ENCODE results near the gene PRR18. TPM values are rescaled to one million over a fixed set of nuclear protein-coding genes. Genes with fewer than 3 reads are reported as not detected.

Gene PRR18
- total and polyA plus RNA-seq, 5 donors = 0.02 TPM; not detected in 4

DNA sequence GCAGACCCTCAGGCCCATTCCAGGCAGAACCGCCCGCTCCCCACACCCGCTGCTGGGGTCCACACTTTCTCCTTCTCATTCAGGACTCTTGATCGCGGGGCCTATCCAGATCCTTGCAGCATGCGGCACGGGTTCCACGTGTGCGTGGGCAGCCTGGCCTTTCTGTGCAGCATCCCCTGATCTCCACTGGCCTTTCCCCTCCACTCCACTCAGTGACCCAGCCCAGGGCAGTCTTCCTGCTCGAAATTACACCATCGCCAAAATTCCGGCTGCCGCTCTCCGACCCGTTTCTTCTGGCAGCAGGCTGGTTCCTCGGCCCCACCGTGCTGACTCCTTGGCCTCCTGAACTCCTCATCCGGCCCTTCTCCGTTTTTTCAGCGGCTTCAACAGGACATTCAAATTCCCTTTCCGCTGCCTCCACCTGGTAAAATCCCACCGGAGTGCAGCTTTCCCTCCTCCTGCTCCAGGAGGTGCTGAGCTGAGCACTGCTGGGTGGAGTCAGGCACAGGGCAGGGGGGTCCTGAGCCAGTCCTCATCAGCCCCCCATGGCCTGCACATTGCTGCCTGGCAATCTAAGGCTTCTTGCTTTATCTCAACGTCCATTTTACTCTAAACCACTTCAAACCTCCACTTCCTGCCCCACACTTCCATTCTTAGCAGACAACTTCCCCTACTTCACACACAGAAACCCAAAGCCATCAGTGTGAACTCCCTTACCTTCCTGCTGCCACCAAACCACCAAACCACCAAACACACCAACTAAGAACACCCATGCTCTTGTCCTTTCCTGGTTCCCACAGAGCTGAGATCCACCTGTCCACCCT lies 25.2 kb upstream of the PRR18 start:
- no peak overlapping the region for H3K27ac ChIP-seq (ENCODE audit: low read length)
- peak in 1 of 2 donors; percentile 12 for ATAC-seq
- intact Hi-C loops (cut with DNase I) = no loop called here

DNA sequence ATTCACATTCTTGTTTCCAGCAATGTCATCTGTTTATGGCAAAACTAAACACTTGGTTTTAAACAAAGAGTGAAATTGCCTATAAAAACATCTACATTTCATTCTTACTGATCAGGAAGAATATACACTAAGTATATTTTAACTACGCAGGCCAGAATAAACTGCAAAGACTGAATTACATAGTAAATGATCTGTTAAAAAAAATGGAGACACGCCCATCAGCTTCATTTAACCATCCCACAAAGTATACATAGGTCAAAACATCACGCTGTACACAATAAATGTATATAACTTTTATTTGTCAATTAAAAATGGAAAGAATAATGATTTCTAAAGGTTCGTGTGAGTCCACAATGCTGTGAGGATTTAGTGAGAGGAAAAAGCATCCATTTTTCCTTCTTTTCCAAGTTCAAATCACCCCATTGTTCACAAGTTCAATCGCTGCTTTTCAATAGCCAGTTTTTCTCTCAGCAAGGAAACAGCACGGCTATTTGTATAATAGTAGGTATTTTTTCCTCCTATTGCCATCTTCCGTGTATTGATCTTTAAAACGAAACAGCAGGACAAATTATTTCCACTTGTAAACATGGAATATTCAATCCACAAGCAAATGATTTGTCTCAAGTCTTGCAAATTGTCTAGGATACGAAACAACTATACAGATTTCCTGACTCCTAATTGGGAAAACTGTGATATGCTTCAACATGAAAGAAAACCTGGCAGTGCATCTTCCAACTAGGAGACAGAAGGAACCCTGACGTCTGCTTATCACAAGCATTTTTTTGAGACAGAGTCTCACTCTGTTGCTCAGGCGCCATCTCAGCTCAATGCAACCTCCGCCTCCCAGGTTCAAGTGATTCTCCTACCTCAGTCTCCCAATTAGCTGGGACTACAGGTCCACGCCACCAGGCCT lies 23.6 kb upstream of the PRR18 start:
- H3K4me3 ChIP-seq (ENCODE audit: low read length) = no peak overlapping the region
- intact Hi-C loops (cut with DNase I) = no loop called here
- ATAC-seq (no peak), DNase-seq (no peak)
- H3K4me1 ChIP-seq (ENCODE audit: control insufficient read depth, insufficient read depth, low read length) = no peaks in the 10 kb centered on the region
- H3K27ac ChIP-seq (ENCODE audit: low read length) = no peak overlapping the region
- no peaks in the 10 kb centered on the region for H3K9me3 ChIP-seq (ENCODE audit: control insufficient read depth, low read length)
- 81% methylated on average over 13 of the region's 13 CpGs for WGBS
- H3K27me3 ChIP-seq (ENCODE audit: control insufficient read depth, insufficient read depth) = no peaks in the 10 kb centered on the region

More for the DNA sequence above, 25.2 kb upstream of the PRR18 start:
- H3K4me1 ChIP-seq (ENCODE audit: control insufficient read depth, insufficient read depth, low read length) = no peaks in the 10 kb centered on the region
- DNase-seq = no peak
- WGBS = 84% methylated on average over 23 of the region's 23 CpGs
- no peak overlapping the region for H3K4me3 ChIP-seq (ENCODE audit: low read length)
- no peaks in the 10 kb centered on the region for H3K9me3 ChIP-seq (ENCODE audit: control insufficient read depth, low read length)
- no peaks in the 10 kb centered on the region for H3K27me3 ChIP-seq (ENCODE audit: control insufficient read depth, insufficient read depth)

DNA sequence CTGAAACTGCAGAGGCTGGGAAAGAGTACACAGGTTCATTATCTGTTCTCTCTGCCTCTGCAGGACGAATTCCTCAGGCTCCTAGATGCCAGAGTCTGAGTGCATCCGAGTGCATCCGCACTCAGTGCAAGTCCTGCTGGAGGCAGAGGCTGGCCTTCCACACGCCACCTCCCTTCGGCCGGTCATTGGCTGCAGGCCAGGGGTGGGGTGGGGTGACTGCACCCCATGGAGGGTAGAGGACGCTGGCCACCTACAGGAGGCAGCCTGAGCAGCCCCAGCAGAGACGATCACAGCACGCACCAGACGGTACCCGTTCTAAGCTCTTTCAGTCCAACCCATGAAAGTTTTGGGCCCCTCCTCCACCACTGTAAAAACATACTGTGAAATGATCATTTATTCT lies 22.4 kb upstream of the PRR18 start:
- peaks cover under 1% of the 10 kb centered on the region for H3K4me1 ChIP-seq (ENCODE audit: control insufficient read depth, insufficient read depth, low read length)
- DNase-seq (peak; percentile 71 to 84 (median 82)), ATAC-seq (peak; percentile 86 to 93)
- H3K27ac ChIP-seq (ENCODE audit: low read length) = no peak overlapping the region
- no peak overlapping the region for H3K4me3 ChIP-seq (ENCODE audit: low read length)
- 25% methylated on average over 11 of the region's 11 CpGs for WGBS
- H3K27me3 ChIP-seq (ENCODE audit: control insufficient read depth, insufficient read depth) = no peaks in the 10 kb centered on the region
- no peaks in the 10 kb centered on the region for H3K9me3 ChIP-seq (ENCODE audit: control insufficient read depth, low read length)
- intact Hi-C loops (cut with DNase I) = no loop called here

DNA sequence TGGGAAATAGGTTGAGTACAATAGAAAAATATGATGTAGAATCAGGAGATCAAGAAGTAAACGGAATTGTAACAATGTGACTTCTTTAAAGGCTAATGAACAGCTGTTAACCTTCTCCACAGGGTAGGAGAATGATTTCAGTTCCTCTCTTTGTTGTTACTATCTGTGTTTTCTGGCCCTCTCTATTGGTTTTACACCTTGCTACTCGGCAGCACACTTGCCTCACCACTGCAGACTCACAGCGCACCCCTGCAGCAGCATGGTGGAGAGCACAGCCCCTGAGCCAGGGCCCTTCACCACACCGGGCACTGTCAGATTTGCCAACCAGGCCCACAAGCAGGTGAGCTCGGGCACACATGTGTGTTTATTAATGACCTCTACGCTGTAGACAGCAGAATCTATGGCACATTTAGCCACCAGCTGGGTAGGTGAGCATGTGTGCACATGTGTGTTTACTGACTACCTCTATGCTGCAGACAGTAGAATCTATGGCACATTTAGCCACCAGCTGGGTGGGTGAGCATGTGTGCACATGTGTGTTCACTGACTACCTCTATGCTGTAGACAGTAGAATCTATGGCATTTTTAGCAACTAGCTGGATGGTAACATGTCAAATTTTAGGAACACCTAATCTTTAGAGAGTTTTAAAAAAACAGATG lies 17.3 kb upstream of the PRR18 start:
- H3K9me3 ChIP-seq (ENCODE audit: control insufficient read depth, low read length) = no peaks in the 10 kb centered on the region
- peaks cover 2% of the 10 kb centered on the region for H3K4me1 ChIP-seq (ENCODE audit: control insufficient read depth, insufficient read depth, low read length)
- no peaks in the 10 kb centered on the region for H3K27me3 ChIP-seq (ENCODE audit: control insufficient read depth, insufficient read depth)
- WGBS = 80% methylated on average over 6 of the region's 6 CpGs
- no peak overlapping the region for H3K27ac ChIP-seq (ENCODE audit: low read length)
- DNase-seq (no peak), ATAC-seq (no peak)
- H3K4me3 ChIP-seq (ENCODE audit: low read length) = no peak overlapping the region
- intact Hi-C loops (cut with DNase I) = no loop called here

DNA sequence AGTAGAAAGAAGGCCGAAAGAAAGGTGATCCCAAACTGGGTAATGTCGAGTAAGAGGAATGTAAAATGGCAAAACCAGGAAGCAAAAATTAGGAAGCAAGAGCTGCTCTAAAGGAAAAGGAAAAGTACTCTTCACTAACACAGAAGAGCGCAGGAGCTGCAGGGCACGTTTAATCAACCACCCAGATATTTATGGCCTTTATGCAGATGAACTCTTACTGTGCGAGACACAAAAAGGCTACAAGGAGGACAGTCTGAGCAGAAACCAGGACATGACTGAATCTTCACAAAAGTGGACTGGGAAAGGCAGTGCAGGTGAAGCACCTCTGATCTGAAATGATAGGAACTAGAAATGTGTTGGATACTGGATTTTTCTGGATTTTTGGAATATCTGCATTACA lies 15.2 kb upstream of the PRR18 start:
- peaks cover 2% of the 10 kb centered on the region for H3K4me1 ChIP-seq (ENCODE audit: control insufficient read depth, insufficient read depth, low read length)
- H3K27ac ChIP-seq (ENCODE audit: low read length) = no peak overlapping the region
- intact Hi-C loops (cut with DNase I) = no loop called here
- DNase-seq (no peak), ATAC-seq (no peak)
- 88% methylated on average over 5 of the region's 5 CpGs for WGBS
- no peaks in the 10 kb centered on the region for H3K27me3 ChIP-seq (ENCODE audit: control insufficient read depth, insufficient read depth)
- no peak overlapping the region for H3K4me3 ChIP-seq (ENCODE audit: low read length)
- H3K9me3 ChIP-seq (ENCODE audit: control insufficient read depth, low read length) = no peaks in the 10 kb centered on the region

DNA sequence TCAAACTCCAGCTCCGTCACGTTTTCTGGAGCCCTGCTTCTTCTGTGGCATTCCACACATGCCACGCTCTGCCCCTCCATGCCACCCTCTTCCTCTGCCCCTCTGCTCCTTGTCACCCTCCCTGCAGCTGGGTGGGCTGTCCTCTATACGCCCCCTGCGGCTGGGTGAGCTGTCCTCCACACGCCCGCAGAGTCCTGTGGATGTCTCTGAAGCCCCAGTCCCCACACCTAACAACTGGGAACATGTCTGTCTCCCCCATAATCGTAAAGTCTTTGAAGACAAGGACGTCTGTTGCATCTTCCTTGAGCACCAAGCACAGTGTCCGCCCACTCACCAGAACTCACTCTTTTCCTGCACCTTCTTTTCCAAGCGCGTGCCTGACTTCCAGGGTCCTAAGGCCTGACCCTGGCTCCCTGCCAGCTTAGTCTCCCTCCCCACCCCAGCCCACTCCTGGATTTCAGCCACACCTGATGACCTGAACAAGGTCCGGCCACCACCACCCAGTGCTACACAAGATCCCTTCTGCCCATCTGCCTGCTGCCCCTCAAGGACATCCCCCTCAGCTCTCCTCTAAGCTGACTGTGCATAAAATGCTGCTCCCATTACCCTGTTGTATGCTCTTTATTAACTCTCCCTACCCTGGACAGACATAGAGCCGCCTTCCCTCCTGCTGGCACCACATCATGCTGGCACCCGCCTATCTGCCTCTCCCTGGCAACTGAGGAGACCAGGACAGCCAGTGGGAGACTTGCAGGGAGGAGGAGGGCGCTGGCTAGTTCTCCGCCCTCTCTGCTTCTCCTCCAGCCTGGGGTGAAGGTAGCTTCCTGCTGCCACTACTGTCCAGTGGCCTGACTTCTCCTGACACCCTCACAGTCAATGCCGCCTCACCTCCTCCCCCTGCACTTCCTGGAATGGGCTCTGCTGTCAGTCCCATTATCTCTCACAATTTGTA lies 10.7 kb upstream of the PRR18 start:
- 66% methylated on average over 18 of the region's 18 CpGs for WGBS
- no peaks in the 10 kb centered on the region for H3K27me3 ChIP-seq (ENCODE audit: control insufficient read depth, insufficient read depth)
- H3K4me1 ChIP-seq (ENCODE audit: control insufficient read depth, insufficient read depth, low read length) = no peaks in the 10 kb centered on the region
- no peak overlapping the region for H3K4me3 ChIP-seq (ENCODE audit: low read length)
- peak; percentile 81 to 95 for ATAC-seq
- DNase-seq = peak in 2 of 3 donors; percentile 65 to 72
- H3K9me3 ChIP-seq (ENCODE audit: control insufficient read depth, low read length) = no peaks in the 10 kb centered on the region
- no peak overlapping the region for H3K27ac ChIP-seq (ENCODE audit: low read length)
- intact Hi-C loops (cut with DNase I) = loop anchor here in 1 of 4 donors (10.0 kb wide), 1 partner anchor 76 kb away; no protein-coding TSS in a partner anchor

DNA sequence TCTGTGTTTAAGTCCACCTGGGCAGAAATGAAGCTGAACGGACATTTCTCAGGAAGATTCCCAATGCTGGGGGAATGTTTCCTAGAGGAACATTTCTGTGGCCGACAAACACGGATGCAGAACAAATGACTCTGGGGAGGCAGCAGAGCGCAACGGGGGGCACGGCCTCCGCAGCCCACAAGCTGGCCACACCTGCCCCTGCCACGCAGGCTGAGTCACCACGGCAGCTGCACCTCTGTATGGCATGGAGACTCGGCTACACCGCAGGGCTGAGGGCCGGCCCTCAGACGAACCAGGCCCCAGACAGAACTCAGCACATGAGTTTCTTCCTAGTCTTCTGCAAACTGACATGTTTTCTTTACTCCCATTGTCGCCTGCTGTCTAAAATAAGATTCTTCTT lies 10.0 kb upstream of the PRR18 start:
- Histone ChIP-seq H3K4me1 (ENCODE audit: control insufficient read depth, insufficient read depth, low read length) (no peaks in the 10 kb centered on the region), H3K27me3 (ENCODE audit: control insufficient read depth, insufficient read depth) (no peaks in the 10 kb centered on the region), H3K27ac (ENCODE audit: low read length) (no peak overlapping the region), H3K9me3 (ENCODE audit: control insufficient read depth, low read length) (no peaks in the 10 kb centered on the region), H3K4me3 (ENCODE audit: low read length) (no peak overlapping the region)
- 81% methylated on average over 14 of the region's 14 CpGs for WGBS
- ATAC-seq = peak; percentile 40 to 43
- DNase-seq = no peak
- intact Hi-C loops (cut with DNase I) = loop anchor here in 1 of 4 donors (10.0 kb wide), 1 partner anchor 77 kb away; no protein-coding TSS in a partner anchor

DNA sequence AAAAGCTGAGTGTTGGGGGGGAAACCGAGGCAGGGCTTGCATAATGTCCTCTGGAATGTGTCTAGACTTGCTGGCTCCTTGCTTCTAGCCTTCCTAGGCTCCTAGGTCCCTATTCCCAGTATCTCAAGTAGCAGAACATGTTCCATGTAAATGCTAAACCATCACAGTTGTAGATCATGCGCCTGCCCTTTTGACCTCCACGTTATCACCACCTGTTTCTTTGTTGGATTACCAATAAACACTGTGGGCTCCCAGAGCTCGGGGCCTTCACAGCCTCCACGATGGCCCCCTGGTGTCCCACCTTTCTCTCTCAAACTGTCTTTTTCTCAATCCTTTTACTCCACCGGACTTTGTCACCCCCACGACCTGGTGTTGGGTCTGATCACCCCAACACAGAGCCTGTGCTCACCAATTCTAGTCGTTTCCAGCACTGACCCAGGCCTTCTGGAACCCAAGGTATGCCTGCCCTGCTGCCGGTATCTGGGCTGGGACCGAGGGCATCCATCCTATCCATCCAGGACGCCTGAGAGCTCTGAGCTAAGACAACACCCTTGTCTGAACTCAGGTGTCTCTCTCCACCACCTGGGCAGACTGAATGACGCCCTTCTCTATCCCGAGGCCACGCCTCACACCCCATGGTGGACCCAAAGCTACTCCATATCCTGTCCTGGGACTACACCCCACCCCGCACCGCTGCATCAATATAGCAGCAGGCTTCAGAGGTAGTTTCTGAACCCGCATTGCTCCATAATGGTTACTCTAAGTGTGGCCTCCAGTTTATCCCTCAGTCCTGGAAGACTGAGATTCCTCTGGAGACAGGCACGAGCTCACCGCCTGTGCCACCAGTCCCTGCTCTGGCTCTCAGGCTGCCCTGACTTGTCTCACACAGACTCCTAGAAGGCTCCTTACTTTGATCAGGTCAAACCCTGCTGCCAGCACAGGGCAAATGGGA lies 9.3 kb upstream of the PRR18 start:
- Histone ChIP-seq H3K4me1 (ENCODE audit: control insufficient read depth, insufficient read depth, low read length) (no peaks in the 10 kb centered on the region), H3K9me3 (ENCODE audit: control insufficient read depth, low read length) (no peaks in the 10 kb centered on the region), H3K4me3 (ENCODE audit: low read length) (no peak overlapping the region), H3K27ac (ENCODE audit: low read length) (no peak overlapping the region), H3K27me3 (ENCODE audit: control insufficient read depth, insufficient read depth) (no peaks in the 10 kb centered on the region)
- 88% methylated on average over 19 of the region's 19 CpGs for WGBS
- intact Hi-C loops (cut with DNase I) = loop anchor here in 1 of 4 donors (10.0 kb wide), 1 partner anchor 77 kb away; no protein-coding TSS in a partner anchor
- DNase-seq (no peak), ATAC-seq (peak; percentile 20 to 23)

DNA sequence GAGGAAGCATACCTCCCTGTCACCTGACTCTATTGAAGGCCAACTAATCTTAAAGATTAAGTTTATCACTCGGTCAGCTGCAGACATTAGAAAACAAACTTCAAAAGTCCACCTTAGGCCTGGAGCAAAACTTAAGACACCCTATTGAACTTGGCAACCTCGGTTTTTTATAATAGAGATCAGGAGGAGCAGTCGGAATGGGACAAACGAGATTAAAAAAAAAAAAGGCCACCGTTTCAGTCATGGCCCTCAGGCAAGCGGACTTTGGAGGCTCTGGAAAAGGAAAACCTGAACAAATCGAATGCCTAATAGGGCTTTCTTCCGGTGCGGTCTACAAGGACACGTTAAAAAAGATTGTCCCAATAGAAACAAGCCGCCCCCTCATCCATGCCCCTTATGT lies 7.2 kb upstream of the PRR18 start:
- no peak overlapping the region for H3K27ac ChIP-seq (ENCODE audit: low read length)
- no peaks in the 10 kb centered on the region for H3K27me3 ChIP-seq (ENCODE audit: control insufficient read depth, insufficient read depth)
- H3K4me1 ChIP-seq (ENCODE audit: control insufficient read depth, insufficient read depth, low read length) = no peaks in the 10 kb centered on the region
- DNase-seq (no peak), ATAC-seq (no peak)
- intact Hi-C loops (cut with DNase I) = loop anchor here in 1 of 4 donors (10.0 kb wide), 1 partner anchor 79 kb away; no protein-coding TSS in a partner anchor
- H3K4me3 ChIP-seq (ENCODE audit: low read length) = no peak overlapping the region
- H3K9me3 ChIP-seq (ENCODE audit: control insufficient read depth, low read length) = no peaks in the 10 kb centered on the region
- WGBS = 77% methylated on average over 11 of the region's 11 CpGs
